K562 (cell line): ENCODE measurements around the gene WDR44. TPM values are rescaled to one million over a fixed set of nuclear protein-coding genes. Genes with fewer than 3 reads are reported as not detected.

ENCODE experiments used
- EHMT2 ChIP-seq: fragments of 450-650 bp; IDR thresholded peaks from 2 replicates; pipeline ENCODE4 v1.6.1; 2018; ENCODE audit warnings: antibody characterized with exemption
- ILK ChIP-seq: fragments of 450-650 bp; IDR thresholded peaks from 2 replicates; pipeline ENCODE4 v1.6.1; 2016; ENCODE audit warnings: missing genetic modification characterization, low read depth, mild to moderate bottlenecking, missing compliant biosample characterization, moderate library complexity, borderline replicate concordance
- RFX7 ChIP-seq: fragments of 250-450 bp; sonication (Bioruptor Pico); IDR thresholded peaks from 2 replicates; pipeline ENCODE4 v1.5.1; 2021; ENCODE audit warnings: mild to moderate bottlenecking
- SLC30A9 ChIP-seq: fragments of 250-450 bp; sonication (Bioruptor Pico); IDR thresholded peaks from 2 replicates; pipeline ENCODE4 v1.8.0; 2022; ENCODE audit warnings: mild to moderate bottlenecking, moderate library complexity
- polyA plus RNA-seq, 8 experiments: library from polyadenylated mRNA; depleted of rRNA in 4 of 8; stranded (reverse) in 5 of 8; unstranded in 3 of 8; fragments of >200 nt; fragmentation: Nextera tagmentation in 2 of 8; fragmentation: Illumina TruSeq in 1 of 8; extraction: Ambion mirVana in 2 of 8; extraction: Trizol in 1 of 8; gene quantifications; 2 replicates each; pipeline versions ENCODE4 v1.2.1 to v1.2.3, GENCODE V29; 2011 to 2014; ENCODE audit warnings: inconsistent platforms in 1 of 8, missing spikeins in 1 of 8
- total RNA-seq, 7 experiments: library from RNA; depleted of rRNA in 6 of 7; stranded (reverse); fragments of >200 nt in 6 of 7; fragmentation: Illumina TruSeq in 2 of 7; extraction: Trizol in 2 of 7; gene quantifications; 2 replicates each; pipeline versions ENCODE4 v1.2.1 to v1.2.3, GENCODE V29; 2011 to 2021; ENCODE audit warnings: low replicate concordance in 1 of 7
- TF ChIP-seq, protein P1 (sequence below), 2 experiments: fragments of 450-650 bp; conservative IDR thresholded peaks; 2 replicates each; pipeline ENCODE4 v1.6.1; 2017; ENCODE audit warnings: mild to moderate bottlenecking in 2 of 2, moderate library complexity in 2 of 2
- TF ChIP-seq, protein P2 (sequence below): fragments of 250-450 bp; sonication (Bioruptor Pico); IDR thresholded peaks from 2 replicates; pipeline ENCODE4 v1.4.0; 2020; ENCODE audit warnings: mild to moderate bottlenecking, moderate library complexity
- TF ChIP-seq, protein P3 (sequence below), 2 experiments: fragments of 450-650 bp; IDR thresholded peaks; 2 replicates each; pipeline ENCODE4 v1.6.1; 2018; ENCODE audit warnings: mild to moderate bottlenecking in 2 of 2, low read depth in 1 of 2; ENCODE audit not compliant: partially characterized antibody in 2 of 2

WDR44 gene
- total and polyA plus RNA-seq, 9 of the 15 experiments (the other 6 are each of a cell fraction or from before 2014, with no cell fraction given): 5.6 to 20.0 (median 14.6) TPM

- TF ChIP-seq, protein P1, sequence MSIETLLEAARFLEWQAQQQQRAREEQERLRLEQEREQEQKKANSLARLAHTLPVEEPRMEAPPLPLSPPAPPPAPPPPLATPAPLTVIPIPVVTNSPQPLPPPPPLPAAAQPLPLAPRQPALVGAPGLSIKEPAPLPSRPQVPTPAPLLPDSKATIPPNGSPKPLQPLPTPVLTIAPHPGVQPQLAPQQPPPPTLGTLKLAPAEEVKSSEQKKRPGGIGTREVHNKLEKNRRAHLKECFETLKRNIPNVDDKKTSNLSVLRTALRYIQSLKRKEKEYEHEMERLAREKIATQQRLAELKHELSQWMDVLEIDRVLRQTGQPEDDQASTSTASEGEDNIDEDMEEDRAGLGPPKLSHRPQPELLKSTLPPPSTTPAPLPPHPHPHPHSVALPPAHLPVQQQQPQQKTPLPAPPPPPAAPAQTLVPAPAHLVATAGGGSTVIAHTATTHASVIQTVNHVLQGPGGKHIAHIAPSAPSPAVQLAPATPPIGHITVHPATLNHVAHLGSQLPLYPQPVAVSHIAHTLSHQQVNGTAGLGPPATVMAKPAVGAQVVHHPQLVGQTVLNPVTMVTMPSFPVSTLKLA (conservative IDR thresholded peaks at IDR 0.05): no peak
- no peak for TF ChIP-seq SLC30A9 (CRISPR knock-in tag)
- TF ChIP-seq, protein P2, sequence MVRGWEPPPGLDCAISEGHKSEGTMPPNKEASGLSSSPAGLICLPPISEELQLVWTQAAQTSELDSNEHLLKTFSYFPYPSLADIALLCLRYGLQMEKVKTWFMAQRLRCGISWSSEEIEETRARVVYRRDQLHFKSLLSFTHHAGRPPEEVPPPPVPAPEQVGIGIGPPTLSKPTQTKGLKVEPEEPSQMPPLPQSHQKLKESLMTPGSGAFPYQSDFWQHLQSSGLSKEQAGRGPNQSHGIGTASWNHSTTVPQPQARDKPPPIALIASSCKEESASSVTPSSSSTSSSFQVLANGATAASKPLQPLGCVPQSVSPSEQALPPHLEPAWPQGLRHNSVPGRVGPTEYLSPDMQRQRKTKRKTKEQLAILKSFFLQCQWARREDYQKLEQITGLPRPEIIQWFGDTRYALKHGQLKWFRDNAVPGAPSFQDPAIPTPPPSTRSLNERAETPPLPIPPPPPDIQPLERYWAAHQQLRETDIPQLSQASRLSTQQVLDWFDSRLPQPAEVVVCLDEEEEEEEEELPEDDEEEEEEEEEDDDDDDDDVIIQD: no peak
- no peak for TF ChIP-seq RFX7 (CRISPR knock-in tag)
- TF ChIP-seq EHMT2: no peak
- TF ChIP-seq, protein P3, sequence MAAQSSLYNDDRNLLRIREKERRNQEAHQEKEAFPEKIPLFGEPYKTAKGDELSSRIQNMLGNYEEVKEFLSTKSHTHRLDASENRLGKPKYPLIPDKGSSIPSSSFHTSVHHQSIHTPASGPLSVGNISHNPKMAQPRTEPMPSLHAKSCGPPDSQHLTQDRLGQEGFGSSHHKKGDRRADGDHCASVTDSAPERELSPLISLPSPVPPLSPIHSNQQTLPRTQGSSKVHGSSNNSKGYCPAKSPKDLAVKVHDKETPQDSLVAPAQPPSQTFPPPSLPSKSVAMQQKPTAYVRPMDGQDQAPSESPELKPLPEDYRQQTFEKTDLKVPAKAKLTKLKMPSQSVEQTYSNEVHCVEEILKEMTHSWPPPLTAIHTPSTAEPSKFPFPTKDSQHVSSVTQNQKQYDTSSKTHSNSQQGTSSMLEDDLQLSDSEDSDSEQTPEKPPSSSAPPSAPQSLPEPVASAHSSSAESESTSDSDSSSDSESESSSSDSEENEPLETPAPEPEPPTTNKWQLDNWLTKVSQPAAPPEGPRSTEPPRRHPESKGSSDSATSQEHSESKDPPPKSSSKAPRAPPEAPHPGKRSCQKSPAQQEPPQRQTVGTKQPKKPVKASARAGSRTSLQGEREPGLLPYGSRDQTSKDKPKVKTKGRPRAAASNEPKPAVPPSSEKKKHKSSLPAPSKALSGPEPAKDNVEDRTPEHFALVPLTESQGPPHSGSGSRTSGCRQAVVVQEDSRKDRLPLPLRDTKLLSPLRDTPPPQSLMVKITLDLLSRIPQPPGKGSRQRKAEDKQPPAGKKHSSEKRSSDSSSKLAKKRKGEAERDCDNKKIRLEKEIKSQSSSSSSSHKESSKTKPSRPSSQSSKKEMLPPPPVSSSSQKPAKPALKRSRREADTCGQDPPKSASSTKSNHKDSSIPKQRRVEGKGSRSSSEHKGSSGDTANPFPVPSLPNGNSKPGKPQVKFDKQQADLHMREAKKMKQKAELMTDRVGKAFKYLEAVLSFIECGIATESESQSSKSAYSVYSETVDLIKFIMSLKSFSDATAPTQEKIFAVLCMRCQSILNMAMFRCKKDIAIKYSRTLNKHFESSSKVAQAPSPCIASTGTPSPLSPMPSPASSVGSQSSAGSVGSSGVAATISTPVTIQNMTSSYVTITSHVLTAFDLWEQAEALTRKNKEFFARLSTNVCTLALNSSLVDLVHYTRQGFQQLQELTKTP (IDR thresholded peaks at IDR 0.05; ENCODE audit: low read depth in 1 of 2, partially characterized antibody in 2 of 2): no peak
- TF ChIP-seq ILK (tag): no peak
Measured at GRCh38 chrX:118448273-118448783, 102.4 kb downstream of the WDR44 start (continued).
